ENCODE measurements around the gene TEX11. TPM values are rescaled to one million over a fixed set of nuclear protein-coding genes. Genes with fewer than 3 reads are reported as not detected.

TEX11 gene
- polyA plus RNA-seq, 1 of the 3 experiments (the other 2 are of a cell fraction), result not detected

DNA sequence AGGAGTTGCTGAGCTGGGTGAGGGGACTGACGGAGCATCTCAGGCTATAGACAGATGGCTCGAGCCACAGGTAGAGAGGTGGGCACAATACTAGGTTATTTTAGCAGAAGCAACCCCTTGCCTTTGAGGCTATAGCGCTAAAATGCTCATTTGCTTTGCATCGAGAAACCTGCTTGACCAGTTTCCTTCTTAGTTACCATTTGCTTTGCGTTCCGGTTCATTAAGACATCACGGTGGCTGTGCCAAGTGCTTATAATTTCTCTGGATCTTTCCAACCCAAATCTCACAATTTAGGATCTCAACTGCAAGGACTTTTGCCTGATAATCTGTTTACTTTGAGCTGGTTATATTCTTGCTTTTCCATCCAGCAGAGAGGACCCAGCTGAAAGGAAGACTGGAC lies 423.0 kb downstream of the TEX11 start:
- no peaks in the 10 kb centered on the region for H3K9me3 ChIP-seq
- TF ChIP-seq MXI1 (IDR thresholded peaks at IDR 0.05; ENCODE audit: low read depth, low read length) (no peak), EP300 (IDR thresholded peaks at IDR 0.05; ENCODE audit: borderline replicate concordance in 1 of 2, low read depth in 1 of 2, low read length in 1 of 2) (no peak), POLR2AphosphoS5 (IDR thresholded peaks at IDR 0.05; ENCODE audit: low read depth, low read length) (no peak), USF2 (IDR thresholded peaks at IDR 0.05; ENCODE audit: borderline replicate concordance, low read depth, low read length) (no peak), EZH2phosphoT487 (IDR thresholded peaks at IDR 0.05; ENCODE audit: borderline replicate concordance, low read depth) (no peak), TEAD4 (IDR thresholded peaks at IDR 0.05; ENCODE audit: borderline replicate concordance, insufficient read depth) (no peak)
- TF ChIP-seq, protein P1, sequence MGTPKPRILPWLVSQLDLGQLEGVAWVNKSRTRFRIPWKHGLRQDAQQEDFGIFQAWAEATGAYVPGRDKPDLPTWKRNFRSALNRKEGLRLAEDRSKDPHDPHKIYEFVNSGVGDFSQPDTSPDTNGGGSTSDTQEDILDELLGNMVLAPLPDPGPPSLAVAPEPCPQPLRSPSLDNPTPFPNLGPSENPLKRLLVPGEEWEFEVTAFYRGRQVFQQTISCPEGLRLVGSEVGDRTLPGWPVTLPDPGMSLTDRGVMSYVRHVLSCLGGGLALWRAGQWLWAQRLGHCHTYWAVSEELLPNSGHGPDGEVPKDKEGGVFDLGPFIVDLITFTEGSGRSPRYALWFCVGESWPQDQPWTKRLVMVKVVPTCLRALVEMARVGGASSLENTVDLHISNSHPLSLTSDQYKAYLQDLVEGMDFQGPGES (IDR thresholded peaks at IDR 0.05; ENCODE audit: low read depth, low read length), result no peak
- no peak overlapping the region for H3K27ac ChIP-seq (ENCODE audit: low read depth in 2 of 2, low read length in 1 of 2)
- no peaks in the 10 kb centered on the region for H3K79me2 ChIP-seq (ENCODE audit: insufficient read depth)
- 31% methylated on average over 6 of the region's 7 CpGs for WGBS (ENCODE audit: low lambda C conversion rate)
- CTCF ChIA-PET, result no interaction called here
- no peak overlapping the region for H2AFZ ChIP-seq (ENCODE audit: low read depth)
- H3K9ac ChIP-seq, result no peak overlapping the region
- no peak overlapping the region for H3K4me3 ChIP-seq (ENCODE audit: low read depth in 2 of 2, low read length in 1 of 2)
- no peaks in the 10 kb centered on the region for H3K27me3 ChIP-seq (ENCODE audit: insufficient read depth)
- no peaks in the 10 kb centered on the region for H4K20me1 ChIP-seq (ENCODE audit: insufficient read depth)
- no peak overlapping the region for H3K4me2 ChIP-seq
- peaks cover 0 to 6% of the 10 kb centered on the region in 2 experiments for H3K36me3 ChIP-seq (replicated peaks in 1 of 2; ENCODE audit: control insufficient read depth in 1 of 2, insufficient read depth in 2 of 2, low read length in 1 of 2)
- DNase-seq, result no peak
- peaks cover 0 to 3% of the 10 kb centered on the region in 2 experiments; a peak in 3 of 4 replicates for H3K4me1 ChIP-seq (ENCODE audit: control insufficient read depth in 1 of 2, insufficient read depth in 2 of 2, low read depth in 1 of 2, low read length in 1 of 2)
- no peaks in the 10 kb centered on the region for H3F3A ChIP-seq (replicated peaks; ENCODE audit: insufficient read depth)
- H3K9me2 ChIP-seq, result no peaks in the 10 kb centered on the region
- POLR2A ChIA-PET, result no interaction called here

DNA sequence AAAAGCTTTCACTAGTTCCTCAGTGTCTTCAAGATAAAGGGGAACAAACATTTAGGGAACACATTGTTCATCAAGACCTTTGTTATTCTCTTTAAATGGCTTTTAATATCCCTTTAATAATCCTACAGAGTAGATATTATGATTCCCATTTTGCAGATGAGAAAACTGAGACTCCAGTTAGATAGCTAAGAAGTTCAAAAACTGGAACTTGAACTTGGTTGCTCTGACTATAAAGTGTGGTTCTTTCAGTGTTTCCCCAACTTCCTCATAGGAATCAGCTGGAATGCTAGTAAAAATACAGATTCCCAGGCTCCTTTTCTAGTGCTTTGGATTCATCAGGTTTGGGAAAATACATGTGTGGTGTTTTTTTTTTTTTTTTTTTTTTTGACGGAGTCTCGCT lies 426.2 kb downstream of the TEX11 start:
- no peak overlapping the region for H3K27ac ChIP-seq (ENCODE audit: low read depth in 2 of 2, low read length in 1 of 2)
- no peaks in the 10 kb centered on the region for H3K79me2 ChIP-seq (ENCODE audit: insufficient read depth)
- no peak overlapping the region for H2AFZ ChIP-seq (ENCODE audit: low read depth)
- H3K4me1 ChIP-seq (ENCODE audit: control insufficient read depth in 1 of 2, insufficient read depth in 2 of 2, low read depth in 1 of 2, low read length in 1 of 2), result peaks cover 0 to 16% of the 10 kb centered on the region in 2 experiments; a peak in 3 of 4 replicates
- no peak overlapping the region for H3K4me3 ChIP-seq (ENCODE audit: low read depth in 2 of 2, low read length in 1 of 2)
- H3K36me3 ChIP-seq (replicated peaks in 1 of 2; ENCODE audit: control insufficient read depth in 1 of 2, insufficient read depth in 2 of 2, low read length in 1 of 2), result peaks cover 0 to 6% of the 10 kb centered on the region in 2 experiments
- ChIA-PET CTCF (interaction anchor here (0.8 to 1.3 kb wide), 2 partner anchors 25 to 27 kb away, joined by 4 read pairs; no protein-coding TSS in a partner anchor), POLR2A (no interaction called here)
- H3K27me3 ChIP-seq (ENCODE audit: insufficient read depth), result no peaks in the 10 kb centered on the region
- no peaks in the 10 kb centered on the region for H4K20me1 ChIP-seq (ENCODE audit: insufficient read depth)
- DNase-seq, result no peak
- H3F3A ChIP-seq (replicated peaks; ENCODE audit: insufficient read depth), result peaks cover 10% of the 10 kb centered on the region
- H3K9me3 ChIP-seq, result no peaks in the 10 kb centered on the region
- no peak overlapping the region for H3K9ac ChIP-seq
- TF ChIP-seq, protein P2, sequence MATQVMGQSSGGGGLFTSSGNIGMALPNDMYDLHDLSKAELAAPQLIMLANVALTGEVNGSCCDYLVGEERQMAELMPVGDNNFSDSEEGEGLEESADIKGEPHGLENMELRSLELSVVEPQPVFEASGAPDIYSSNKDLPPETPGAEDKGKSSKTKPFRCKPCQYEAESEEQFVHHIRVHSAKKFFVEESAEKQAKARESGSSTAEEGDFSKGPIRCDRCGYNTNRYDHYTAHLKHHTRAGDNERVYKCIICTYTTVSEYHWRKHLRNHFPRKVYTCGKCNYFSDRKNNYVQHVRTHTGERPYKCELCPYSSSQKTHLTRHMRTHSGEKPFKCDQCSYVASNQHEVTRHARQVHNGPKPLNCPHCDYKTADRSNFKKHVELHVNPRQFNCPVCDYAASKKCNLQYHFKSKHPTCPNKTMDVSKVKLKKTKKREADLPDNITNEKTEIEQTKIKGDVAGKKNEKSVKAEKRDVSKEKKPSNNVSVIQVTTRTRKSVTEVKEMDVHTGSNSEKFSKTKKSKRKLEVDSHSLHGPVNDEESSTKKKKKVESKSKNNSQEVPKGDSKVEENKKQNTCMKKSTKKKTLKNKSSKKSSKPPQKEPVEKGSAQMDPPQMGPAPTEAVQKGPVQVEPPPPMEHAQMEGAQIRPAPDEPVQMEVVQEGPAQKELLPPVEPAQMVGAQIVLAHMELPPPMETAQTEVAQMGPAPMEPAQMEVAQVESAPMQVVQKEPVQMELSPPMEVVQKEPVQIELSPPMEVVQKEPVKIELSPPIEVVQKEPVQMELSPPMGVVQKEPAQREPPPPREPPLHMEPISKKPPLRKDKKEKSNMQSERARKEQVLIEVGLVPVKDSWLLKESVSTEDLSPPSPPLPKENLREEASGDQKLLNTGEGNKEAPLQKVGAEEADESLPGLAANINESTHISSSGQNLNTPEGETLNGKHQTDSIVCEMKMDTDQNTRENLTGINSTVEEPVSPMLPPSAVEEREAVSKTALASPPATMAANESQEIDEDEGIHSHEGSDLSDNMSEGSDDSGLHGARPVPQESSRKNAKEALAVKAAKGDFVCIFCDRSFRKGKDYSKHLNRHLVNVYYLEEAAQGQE (IDR thresholded peaks at IDR 0.05; ENCODE audit: low read depth, low read length), result no peak
- TF ChIP-seq SIN3A (IDR thresholded peaks at IDR 0.05; ENCODE audit: borderline replicate concordance, low read depth, low read length), result no peak
- no peak for TF ChIP-seq YY1 (IDR thresholded peaks at IDR 0.05; ENCODE audit: low read depth)
- TF ChIP-seq TCF12 (IDR thresholded peaks at IDR 0.05), result no peak
- TF ChIP-seq RXRA (IDR thresholded peaks at IDR 0.05; ENCODE audit: borderline replicate concordance, low read depth), result no peak
- TF ChIP-seq MEF2A (IDR thresholded peaks at IDR 0.05; ENCODE audit: borderline replicate concordance, low read depth), result no peak
- TF ChIP-seq FOXM1 (IDR thresholded peaks at IDR 0.05; ENCODE audit: low read depth), result no peak
- TF ChIP-seq EZH2phosphoT487 (IDR thresholded peaks at IDR 0.05; ENCODE audit: borderline replicate concordance, low read depth), result no peak
- no peak for TF ChIP-seq MXI1 (IDR thresholded peaks at IDR 0.05; ENCODE audit: low read depth, low read length)
- TF ChIP-seq TAF1 (IDR thresholded peaks at IDR 0.05; ENCODE audit: borderline replicate concordance, low read depth, low read length), result no peak
- no peak for TF ChIP-seq PBX3 (IDR thresholded peaks at IDR 0.05)
- TF ChIP-seq GATA2 (CRISPR knock-in tag; IDR thresholded peaks at IDR 0.05), result no peak
- TF ChIP-seq GABPA (IDR thresholded peaks at IDR 0.05; ENCODE audit: low read depth), result no peak
- no peak for TF ChIP-seq TEAD4 (IDR thresholded peaks at IDR 0.05; ENCODE audit: borderline replicate concordance, insufficient read depth)
- no peak for TF ChIP-seq SMC3 (IDR thresholded peaks at IDR 0.05; ENCODE audit: low read depth, low read length)
- H3K4me2 ChIP-seq, result no peak overlapping the region
- WGBS (ENCODE audit: low lambda C conversion rate), result 46% methylated on average over 2 of the region's 2 CpGs
- H3K9me2 ChIP-seq, result no peaks in the 10 kb centered on the region
